GM23338 (cell line): ENCODE measurements around the gene RTN4IP1.

Experiments
- CREB1 ChIP-seq: fragments of 250-450 bp; sonication (Bioruptor Pico); IDR thresholded peaks from 2 replicates; pipeline ENCODE4 v1.5.0; 2020; ENCODE audit warnings: low read depth, mild to moderate bottlenecking, moderate library complexity
- CTCF ChIP-seq, 2 experiments: fragments of 200-600 bp in 1 of 2; sonication (generic) in 1 of 2; conservative IDR thresholded peaks; 2 replicates each; pipeline versions ENCODE4 v1.5.1 to v1.6.1; 2016 to 2017; ENCODE audit warnings: antibody characterized with exemption in 2 of 2, low read depth in 2 of 2, mild to moderate bottlenecking in 2 of 2, moderate library complexity in 1 of 2
- ETS1 ChIP-seq: IDR thresholded peaks from 2 replicates; pipeline ENCODE4 v1.6.1; 2016; ENCODE audit warnings: antibody characterized with exemption
- EZH2 ChIP-seq: fragments of 200-600 bp; sonication (generic); IDR thresholded peaks from one replicate; pipeline ENCODE4 v1.8.0; 2017; ENCODE audit warnings: antibody characterized with exemption, mild to moderate bottlenecking, low read depth; ENCODE audit not compliant: unreplicated experiment
- EZH2phosphoT487 ChIP-seq: fragments of 200-600 bp; sonication (generic); IDR thresholded peaks from one replicate; pipeline ENCODE4 v1.8.1; 2018; ENCODE audit warnings: antibody characterized with exemption; ENCODE audit not compliant: unreplicated experiment
- JUNB ChIP-seq: IDR thresholded peaks from one replicate; pipeline ENCODE4 v1.6.1; 2016; ENCODE audit warnings: antibody characterized with exemption; ENCODE audit not compliant: unreplicated experiment
- POLR2AphosphoS5 ChIP-seq: IDR thresholded peaks from 2 replicates; pipeline ENCODE4 v1.6.1; 2016; ENCODE audit warnings: antibody characterized with exemption, low read depth
- REST ChIP-seq: IDR thresholded peaks from one replicate; pipeline ENCODE4 v1.6.1; 2018; ENCODE audit warnings: antibody characterized with exemption; ENCODE audit not compliant: unreplicated experiment
- STAT1 ChIP-seq: IDR thresholded peaks from one replicate; pipeline ENCODE4 v1.6.1; 2016; ENCODE audit warnings: antibody characterized with exemption; ENCODE audit not compliant: unreplicated experiment
- ZNF114 ChIP-seq: fragments of 250-450 bp; sonication (Bioruptor Pico); IDR thresholded peaks from 2 replicates; pipeline ENCODE4 v1.5.0; 2020; ENCODE audit warnings: mild to moderate bottlenecking, moderate library complexity
- ZNF331 ChIP-seq: fragments of 250-450 bp; sonication (Bioruptor Pico); IDR thresholded peaks from 2 replicates; pipeline ENCODE4 v1.5.0; 2020; ENCODE audit warnings: low read depth, mild to moderate bottlenecking, moderate library complexity

- no peak for TF ChIP-seq CTCF (conservative IDR thresholded peaks at IDR 0.05; ENCODE audit: low read depth in 2 of 2)
- no peak for TF ChIP-seq EZH2
- TF ChIP-seq EZH2phosphoT487 = no peak
- TF ChIP-seq POLR2AphosphoS5 = no peak
- no peak for TF ChIP-seq JUNB
- no peak for TF ChIP-seq CREB1 (CRISPR knock-in tag)
- TF ChIP-seq REST = no peak
- TF ChIP-seq ETS1 = no peak
- TF ChIP-seq ZNF114 (CRISPR knock-in tag) = no peak
- TF ChIP-seq ZNF331 (CRISPR knock-in tag) = no peak
- TF ChIP-seq STAT1 = no peak
These were observed 56.3 kb downstream of the RTN4IP1 start for GRCh38 chr6:106572875-106573585.
